CD4-positive, alpha-beta T cell treated with Interleukin-1 beta for 1 hour (primary cell): ENCODE results near the gene PDE1C.
"Not testable (repeated sequence)": the region's sequence is repeated elsewhere in the genome, so short reads cannot be mapped to it uniquely, and the experiment has no call there.

Experiments used
- DNase-seq, 2 donors: peaks; one replicate each; pipeline ENCODE4 v3.0.0-alpha.2; 2020 to 2022

Gene PDE1C

GRCh38 chr7:31887006-31887405 is 183.2 kb downstream of the PDE1C start:
- no peak for DNase-seq

- DNase-seq: no peak
Observed at GRCh38 chr7:31885171-31885570, 185.0 kb downstream of the PDE1C start.

- DNase-seq: no peak
Observed at GRCh38 chr7:31883761-31884164, 186.4 kb downstream of the PDE1C start.

- no peak for DNase-seq
Observed at GRCh38 chr7:31882187-31882586, 188.0 kb downstream of the PDE1C start.

- no peak for DNase-seq
Observed at GRCh38 chr7:31878875-31879274, 191.3 kb downstream of the PDE1C start.

GRCh38 chr7:31875424-31875823 is 194.8 kb downstream of the PDE1C start:
- no peak for DNase-seq

- DNase-seq: no peak
Observed at GRCh38 chr7:31874631-31875386, 195.4 kb downstream of the PDE1C start.

GRCh38 chr7:31873816-31874597 is 196.2 kb downstream of the PDE1C start:
- no peak for DNase-seq

- DNase-seq: no peak
Observed at GRCh38 chr7:31872545-31873370, 197.4 kb downstream of the PDE1C start.

- DNase-seq: no peak
Observed at GRCh38 chr7:31864646-31865045, 205.6 kb downstream of the PDE1C start.

- no peak for DNase-seq
Observed at GRCh38 chr7:31860925-31861324, 209.3 kb downstream of the PDE1C start.

- DNase-seq: no peak
Observed at GRCh38 chr7:31858055-31858454, 212.2 kb downstream of the PDE1C start.

GRCh38 chr7:31857172-31857571 is 213.0 kb downstream of the PDE1C start:
- DNase-seq: no peak

GRCh38 chr7:31856337-31856736 is 213.9 kb downstream of the PDE1C start:
- no peak for DNase-seq

- DNase-seq: no peak
Observed at GRCh38 chr7:31855530-31855929, 214.7 kb downstream of the PDE1C start.

GRCh38 chr7:31853380-31853779 is 216.8 kb downstream of the PDE1C start:
- no peak for DNase-seq

GRCh38 chr7:31852462-31852861 is 217.7 kb downstream of the PDE1C start:
- DNase-seq: no peak

- no peak for DNase-seq
Observed at GRCh38 chr7:31851119-31851518, 219.1 kb downstream of the PDE1C start.

- no peak for DNase-seq
Observed at GRCh38 chr7:31850601-31851000, 219.6 kb downstream of the PDE1C start.

- no peak for DNase-seq
Observed at GRCh38 chr7:31850066-31850465, 220.1 kb downstream of the PDE1C start.

- DNase-seq: no peak
Observed at GRCh38 chr7:31835471-31835870, 234.7 kb downstream of the PDE1C start.

GRCh38 chr7:31833625-31834024 is 236.6 kb downstream of the PDE1C start:
- DNase-seq: not testable (repeated sequence)

GRCh38 chr7:31828520-31828919 is 241.7 kb downstream of the PDE1C start:
- DNase-seq: no peak
